ENCODE results near the gene LIN37. TPM values are rescaled to one million over a fixed set of nuclear protein-coding genes. Genes with fewer than 3 reads are reported as not detected.

LIN37 gene
- total RNA-seq, 2 donors from 2014 or later: 8.3 to 9.4 TPM

- DNase-seq (ENCODE audit: low spot score): no peak
- intact Hi-C loops (cut with DNase I): no loop called here
These were observed 33.3 kb downstream of the LIN37 start for GRCh38 chr19:35781650-35782049.

GRCh38 chr19:35782589-35782988, 34.2 kb downstream of the LIN37 start:
- DNase-seq (ENCODE audit: low spot score): no peak
- intact Hi-C loops (cut with DNase I): no loop called here

- intact Hi-C loops (cut with DNase I): no loop called here
- no peak for DNase-seq (ENCODE audit: low spot score)
These were observed 35.4 kb downstream of the LIN37 start for GRCh38 chr19:35783469-35784434.

- DNase-seq (ENCODE audit: low spot score): no peak
These were observed 36.3 kb downstream of the LIN37 start for GRCh38 chr19:35784503-35785338.

GRCh38 chr19:35785339-35785627, 36.9 kb downstream of the LIN37 start:
- intact Hi-C loops (cut with DNase I): no loop called here

More at GRCh38 chr19:35784503-35785338, 36.3 kb downstream of the LIN37 start:
- intact Hi-C loops (cut with DNase I): no loop called here

GRCh38 chr19:35786299-35787160, 38.2 kb downstream of the LIN37 start:
- intact Hi-C loops (cut with DNase I): no loop called here
- DNase-seq (ENCODE audit: low spot score): no peak

More at GRCh38 chr19:35785339-35785627, 36.9 kb downstream of the LIN37 start:
- no peak for DNase-seq (ENCODE audit: low spot score)

- no peak for DNase-seq (ENCODE audit: low spot score)
- intact Hi-C loops (cut with DNase I): no loop called here
These were observed 38.9 kb downstream of the LIN37 start for GRCh38 chr19:35787227-35787799.

- intact Hi-C loops (cut with DNase I): no loop called here
These were observed 40.0 kb downstream of the LIN37 start for GRCh38 chr19:35788205-35788960.

GRCh38 chr19:35789195-35789977, 41.0 kb downstream of the LIN37 start:
- no peak for DNase-seq (ENCODE audit: low spot score)
- intact Hi-C loops (cut with DNase I): no loop called here

More at GRCh38 chr19:35788205-35788960, 40.0 kb downstream of the LIN37 start:
- no peak for DNase-seq (ENCODE audit: low spot score)

GRCh38 chr19:35789978-35790944, 41.9 kb downstream of the LIN37 start:
- intact Hi-C loops (cut with DNase I): no loop called here
- DNase-seq (ENCODE audit: low spot score): no peak

GRCh38 chr19:35790981-35791813, 42.8 kb downstream of the LIN37 start:
- DNase-seq (ENCODE audit: low spot score): no peak
- intact Hi-C loops (cut with DNase I): no loop called here

- DNase-seq (ENCODE audit: low spot score): no peak
- intact Hi-C loops (cut with DNase I): no loop called here
These were observed 43.5 kb downstream of the LIN37 start for GRCh38 chr19:35791814-35792279.

- no peak for DNase-seq (ENCODE audit: low spot score)
- intact Hi-C loops (cut with DNase I): no loop called here
These were observed 43.9 kb downstream of the LIN37 start for GRCh38 chr19:35792312-35792711.

GRCh38 chr19:35792888-35793287, 44.5 kb downstream of the LIN37 start:
- DNase-seq (ENCODE audit: low spot score): no peak
- intact Hi-C loops (cut with DNase I): no loop called here

- intact Hi-C loops (cut with DNase I): no loop called here
- no peak for DNase-seq (ENCODE audit: low spot score)
These were observed 45.2 kb downstream of the LIN37 start for GRCh38 chr19:35793381-35794165.

All from posterior vena cava (tissue), 2 donors.